Retina (tissue), 1 donor: ENCODE measurements around the gene HYAL3.
"Not testable (repeated sequence)": the region's sequence is repeated elsewhere in the genome, so short reads cannot be mapped to it uniquely, and the experiment has no call there.

Experiments
- DNase-seq: peaks from one replicate; pipeline ENCODE4 v3.0.0-alpha.2; 2016

The HYAL3 gene

DNA sequence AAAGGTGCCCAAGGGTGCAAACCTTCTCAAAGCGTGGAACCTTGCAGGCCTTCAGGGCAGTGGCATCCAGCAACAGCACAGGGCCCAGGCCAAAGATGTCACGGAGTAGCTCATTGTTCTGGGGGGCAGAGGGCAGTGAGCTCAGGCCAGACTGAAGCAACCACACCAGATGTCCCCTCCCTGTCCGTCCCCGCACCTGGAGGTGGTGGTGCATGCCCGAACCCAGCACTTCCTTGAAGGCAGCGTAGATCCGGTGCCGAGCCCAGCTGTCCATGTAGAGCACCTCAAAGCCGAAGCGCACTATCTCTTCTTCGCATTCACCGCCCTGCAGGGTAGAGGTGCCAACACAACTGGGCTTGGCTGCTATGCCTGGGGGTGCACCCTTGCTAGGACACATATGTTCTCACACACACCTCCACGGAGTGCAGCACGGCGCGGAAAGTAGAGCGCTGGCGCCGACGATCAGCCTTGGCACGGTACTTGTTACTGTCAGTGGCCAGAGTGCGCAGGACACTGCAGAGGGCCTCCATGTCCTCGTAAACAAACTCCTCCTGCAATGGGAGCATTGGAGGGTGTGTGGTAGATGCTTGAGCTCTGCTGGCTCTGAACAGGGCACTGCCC is 10.7 kb downstream of the HYAL3 start:
- DNase-seq, result no peak

DNA sequence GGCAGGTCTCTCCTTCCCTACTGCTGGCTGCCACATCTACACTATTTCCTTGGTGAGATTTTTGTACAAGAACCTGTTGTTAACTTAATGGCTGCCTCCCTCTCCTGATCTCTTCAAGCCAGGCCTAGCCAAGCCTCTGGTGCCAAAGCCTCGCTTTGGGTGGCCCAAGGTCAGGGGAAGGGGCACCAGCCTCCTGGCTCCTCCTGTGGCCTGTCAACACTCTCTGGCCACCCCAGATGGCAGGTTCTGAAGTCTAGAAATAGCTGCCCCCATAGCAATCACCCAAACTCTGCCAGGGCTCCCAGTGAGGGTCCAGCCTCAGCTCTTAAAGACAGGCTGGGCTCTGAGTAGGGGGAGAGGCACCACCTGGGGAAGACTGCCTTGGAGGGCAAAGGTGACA is 11.9 kb downstream of the HYAL3 start:
- DNase-seq, result no peak

DNA sequence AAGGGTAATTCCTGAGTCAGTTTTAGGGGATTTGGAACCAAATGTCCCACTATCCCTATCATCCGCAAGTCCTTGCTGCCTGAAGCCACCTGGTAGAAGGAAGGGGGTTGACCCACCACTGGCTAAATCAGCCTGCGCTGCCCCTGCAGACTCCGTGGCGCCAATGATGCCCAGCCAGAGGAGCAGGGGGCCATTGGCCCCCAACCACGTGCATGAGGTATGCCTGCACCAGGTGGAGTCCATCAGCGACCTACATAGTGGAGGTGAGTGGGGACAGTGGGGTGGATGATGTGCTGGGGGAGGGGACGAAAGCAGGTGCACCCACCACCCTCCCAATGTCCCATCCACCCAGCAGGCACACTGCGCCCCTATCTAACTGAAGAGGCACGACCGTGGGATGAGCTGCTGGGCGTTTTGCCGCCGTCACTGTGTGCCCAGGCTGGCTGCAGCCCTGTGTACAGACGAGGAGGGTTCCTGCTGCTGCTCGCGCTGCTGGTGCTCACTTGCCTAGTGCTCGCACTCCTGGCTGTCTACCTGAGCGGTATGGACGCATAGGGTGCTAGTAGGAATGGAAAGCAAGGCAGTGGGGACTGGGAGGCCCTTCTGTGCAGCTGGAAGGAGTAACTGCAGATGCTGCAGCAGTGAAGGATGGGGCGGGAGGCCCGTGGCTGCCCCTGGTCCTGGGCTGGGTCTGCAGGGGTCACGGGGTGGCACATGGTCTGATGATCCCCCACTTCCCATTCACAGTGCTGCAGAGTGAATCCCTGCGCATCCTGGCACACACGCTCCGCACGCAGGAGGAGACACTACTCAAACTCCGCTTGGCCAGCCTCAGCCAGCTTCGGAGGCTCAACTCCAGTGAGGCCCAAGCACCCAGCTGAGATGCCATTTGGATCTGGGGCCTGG is 12.6 kb downstream of the HYAL3 start:
- DNase-seq, result no peak

DNA sequence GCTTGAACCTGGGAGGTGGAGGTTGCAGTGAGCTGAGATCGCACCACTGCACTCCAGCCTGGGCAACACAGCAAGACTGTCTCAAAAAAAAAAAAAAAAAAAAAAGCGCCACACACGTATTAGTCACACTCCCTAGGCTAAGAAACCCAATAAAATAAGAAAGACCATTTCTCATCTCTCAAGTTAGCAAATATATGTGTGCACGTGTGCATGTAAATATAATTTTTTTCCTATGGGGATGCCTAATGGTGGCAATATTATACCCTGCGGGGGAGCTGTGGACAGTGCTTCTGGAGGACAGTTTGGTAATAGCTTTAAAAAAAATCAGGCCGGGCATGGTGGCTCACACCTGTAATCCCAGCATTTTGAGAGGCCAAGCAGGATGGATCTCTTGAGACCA is 15.1 kb downstream of the HYAL3 start:
- not testable (repeated sequence) for DNase-seq

DNA sequence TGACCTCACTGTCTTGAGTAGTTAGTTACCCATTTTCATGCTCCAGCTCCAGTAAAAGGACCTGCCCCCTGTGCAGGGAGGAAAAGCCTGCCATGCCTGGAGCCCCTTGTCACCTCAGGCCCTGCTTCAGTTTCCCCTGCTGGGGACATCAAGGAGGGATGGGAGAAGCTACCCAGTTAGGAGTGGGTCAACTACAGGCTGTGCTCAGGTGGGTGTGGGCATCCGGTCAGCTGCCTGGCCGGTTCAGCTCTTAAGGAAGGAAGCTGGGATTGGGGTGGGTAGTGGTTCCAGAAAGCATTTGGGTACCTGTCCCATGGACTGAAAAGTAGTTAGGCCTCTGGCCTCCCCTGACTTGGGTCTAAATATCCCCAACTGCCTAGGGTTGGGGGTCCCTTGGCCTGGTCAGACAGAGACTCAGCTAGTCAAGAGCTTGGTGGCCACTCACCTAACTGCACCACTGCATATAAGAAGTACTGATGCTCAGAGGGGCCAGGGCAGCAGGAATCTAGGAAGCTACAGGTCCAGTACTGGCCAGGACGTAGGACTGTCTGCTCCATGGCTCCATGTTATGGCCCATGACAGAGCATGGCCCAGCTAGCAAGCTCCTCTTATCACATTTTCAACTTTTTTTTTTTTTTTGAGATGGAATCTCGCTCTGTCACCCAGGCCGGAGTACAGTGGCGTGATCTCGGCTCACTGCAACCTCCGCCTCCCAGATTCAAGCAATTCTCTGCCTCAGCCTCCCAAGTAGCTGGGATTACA is 19.8 kb downstream of the HYAL3 start:
- no peak for DNase-seq

DNA sequence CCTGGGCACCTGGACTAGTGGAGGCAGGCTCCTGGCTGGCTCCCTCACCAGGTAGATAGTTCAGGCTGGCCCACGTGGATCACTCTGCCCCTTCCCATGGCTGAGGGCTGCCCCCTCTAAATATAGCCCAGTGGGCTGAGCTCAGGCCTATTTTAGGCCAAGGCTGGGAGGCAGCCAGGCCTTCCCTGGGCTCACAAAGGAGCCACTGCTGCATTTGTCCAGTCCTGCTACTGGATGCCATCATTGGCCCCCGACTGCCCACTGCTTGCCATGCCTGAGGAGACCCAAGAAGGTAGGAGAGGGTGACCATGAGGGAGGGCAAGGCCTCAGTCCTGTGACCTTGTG is 20.4 kb downstream of the HYAL3 start, which contains the start of gene LSMEM2:
Gene LSMEM2, plus strand, starts transcription at position 208 of the 345 bp plus-strand sequence. Its CDS starts 27 bp downstream, at position 235.
- DNase-seq, result no peak

DNA sequence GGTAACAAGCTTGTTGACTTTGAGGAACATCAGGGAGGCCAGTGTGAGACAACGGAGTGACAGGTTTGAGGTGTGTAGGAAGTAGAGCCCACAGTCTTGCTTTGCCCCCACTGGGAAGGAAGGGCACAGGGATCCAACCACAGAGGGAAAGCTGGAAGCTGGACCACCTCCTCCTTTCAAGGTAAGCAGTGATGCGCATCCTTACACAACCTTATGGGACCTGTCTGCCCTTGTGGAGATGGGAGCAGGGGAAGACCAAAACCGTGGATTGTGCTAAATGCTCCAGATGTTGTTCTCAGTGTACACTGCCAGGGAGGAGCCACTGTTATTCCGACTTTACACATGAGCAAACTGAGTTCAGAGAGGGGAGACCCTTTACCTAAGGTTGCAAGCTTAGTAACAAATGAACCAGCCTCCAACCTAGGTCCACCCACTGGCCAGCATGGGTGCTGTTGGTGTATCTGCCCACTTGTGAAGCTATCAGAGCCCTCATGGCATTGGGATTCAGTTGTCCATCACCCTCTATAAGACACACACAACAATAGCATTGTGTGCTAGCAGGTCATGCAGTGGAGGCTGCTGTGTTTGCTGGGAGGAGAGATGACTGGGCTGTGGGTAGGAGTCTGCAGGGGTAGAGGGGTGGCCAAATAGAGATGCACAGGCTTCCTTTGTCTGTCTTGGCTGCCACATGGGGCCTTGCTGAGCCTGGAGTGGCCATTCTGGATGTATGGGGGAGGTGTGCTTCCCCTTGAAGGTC is 20.9 kb downstream of the HYAL3 start:
- no peak for DNase-seq

DNA sequence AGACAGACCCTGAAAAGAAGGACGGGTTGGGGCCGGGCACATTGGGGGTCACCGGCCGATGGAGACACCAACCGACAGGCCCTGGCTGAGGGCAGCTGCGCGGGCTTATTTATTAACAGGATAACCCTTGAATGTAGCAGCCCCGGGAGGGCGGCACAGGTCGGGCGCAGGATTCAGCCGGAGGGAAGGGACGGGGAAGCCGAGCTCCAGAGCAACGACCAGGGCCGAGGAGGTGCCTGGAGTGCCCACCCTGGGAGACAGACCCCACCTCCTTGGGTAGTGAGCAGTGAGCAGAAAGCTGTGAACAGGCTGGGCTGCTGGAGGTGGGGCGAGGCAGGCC is 22.5 kb downstream of the HYAL3 start:
- DNase-seq, result no peak

DNA sequence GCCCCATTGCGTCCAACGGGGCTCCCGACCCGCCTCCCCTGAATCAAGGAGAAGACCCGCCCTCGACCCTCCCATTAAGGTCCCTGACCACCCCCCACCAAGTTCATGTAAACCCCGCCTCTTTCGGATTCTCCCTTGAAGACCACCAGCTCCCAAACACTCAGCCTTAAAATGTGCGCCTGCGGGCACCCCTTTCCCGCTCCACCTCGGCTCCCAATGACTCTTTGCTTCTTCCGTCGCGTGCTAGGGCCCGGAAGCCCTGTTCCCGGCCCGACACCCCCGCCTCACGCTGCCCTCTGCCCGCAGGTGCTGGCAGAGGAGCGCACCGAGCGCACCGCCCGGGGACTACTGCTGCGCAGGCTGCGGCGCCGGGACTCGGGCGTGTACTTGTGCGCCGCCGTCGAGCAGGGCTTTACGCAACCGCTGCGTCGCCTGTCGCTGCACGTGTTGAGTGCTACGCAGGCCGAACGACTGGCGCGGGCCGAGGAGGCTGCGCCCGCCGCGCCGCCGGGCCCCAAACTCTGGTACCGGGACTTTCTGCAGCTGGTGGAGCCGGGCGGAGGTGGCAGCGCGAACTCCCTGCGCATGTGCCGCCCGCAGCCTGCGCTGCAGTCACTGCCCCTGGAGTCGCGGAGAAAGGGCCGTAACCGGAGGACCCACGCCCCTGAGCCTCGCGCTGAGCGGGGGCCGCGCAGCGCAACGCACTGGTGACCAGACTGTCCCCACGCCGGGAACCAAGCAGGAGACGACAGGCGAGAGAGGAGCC is 23.0 kb downstream of the HYAL3 start:
- no peak for DNase-seq

DNA sequence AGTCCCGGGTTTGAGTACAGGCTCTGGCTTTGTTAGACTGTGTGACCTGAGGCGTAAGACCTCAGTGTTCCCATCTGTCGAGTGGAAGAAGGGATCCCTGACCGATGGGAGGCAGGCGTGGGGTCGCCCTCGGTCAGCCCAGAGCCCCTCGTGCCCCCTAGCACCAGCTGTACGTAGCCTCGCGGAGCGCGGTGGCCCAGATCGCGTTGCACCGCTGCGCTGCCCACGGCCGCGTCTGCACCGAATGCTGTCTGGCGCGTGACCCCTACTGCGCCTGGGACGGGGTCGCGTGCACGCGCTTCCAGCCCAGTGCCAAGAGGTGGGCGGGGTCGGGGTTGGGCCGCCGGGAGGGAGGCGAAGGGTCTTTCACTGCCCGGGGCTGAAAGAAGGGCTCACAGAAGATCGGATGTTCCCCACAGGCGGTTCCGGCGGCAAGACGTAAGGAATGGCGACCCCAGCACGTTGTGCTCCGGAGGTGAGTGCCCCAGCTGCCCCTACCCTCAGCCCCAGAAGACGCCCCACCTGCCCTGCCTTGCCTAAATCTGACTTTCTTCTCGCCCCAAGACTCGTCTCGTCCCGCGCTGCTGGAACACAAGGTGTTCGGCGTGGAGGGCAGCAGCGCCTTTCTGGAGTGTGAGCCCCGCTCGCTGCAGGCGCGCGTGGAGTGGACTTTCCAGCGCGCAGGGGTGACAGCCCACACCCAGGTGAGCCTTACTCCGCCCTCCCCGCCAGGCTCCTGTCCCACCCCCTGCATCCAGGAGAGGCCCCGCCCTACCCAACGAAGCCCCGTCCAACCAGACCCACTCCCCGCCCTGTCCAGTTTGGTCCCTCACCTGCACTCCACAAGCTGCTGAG is 23.8 kb downstream of the HYAL3 start:
- peak; percentile 71 for DNase-seq

DNA sequence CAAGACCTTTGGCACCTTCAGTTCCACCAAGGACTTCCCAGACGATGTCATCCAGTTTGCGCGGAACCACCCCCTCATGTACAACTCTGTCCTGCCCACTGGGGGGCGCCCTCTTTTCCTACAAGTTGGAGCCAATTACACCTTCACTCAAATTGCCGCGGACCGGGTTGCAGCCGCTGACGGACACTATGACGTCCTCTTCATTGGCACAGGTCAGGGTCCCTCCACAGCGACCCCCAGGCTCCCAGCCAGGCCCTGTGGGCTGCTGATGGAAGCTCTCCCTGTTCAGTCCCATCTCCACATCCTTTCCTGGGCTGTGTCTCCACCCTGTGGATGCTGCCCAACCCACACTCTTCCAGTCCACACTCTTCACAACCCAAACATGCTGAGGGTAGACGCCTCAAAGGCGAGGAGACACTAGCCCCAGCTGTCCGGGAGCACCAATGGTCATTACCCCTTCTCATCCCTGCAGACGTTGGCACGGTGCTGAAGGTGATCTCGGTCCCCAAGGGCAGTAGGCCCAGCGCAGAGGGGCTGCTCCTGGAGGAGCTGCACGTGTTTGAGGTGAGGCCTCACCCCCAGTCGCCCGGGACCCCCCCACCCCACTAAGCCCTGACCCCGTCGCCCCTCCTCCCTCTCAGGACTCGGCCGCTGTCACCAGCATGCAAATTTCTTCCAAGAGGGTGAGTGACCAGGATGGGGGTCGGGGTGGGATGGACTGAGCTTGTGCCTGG is 24.7 kb downstream of the HYAL3 start:
- DNase-seq, result peak; percentile 58

DNA sequence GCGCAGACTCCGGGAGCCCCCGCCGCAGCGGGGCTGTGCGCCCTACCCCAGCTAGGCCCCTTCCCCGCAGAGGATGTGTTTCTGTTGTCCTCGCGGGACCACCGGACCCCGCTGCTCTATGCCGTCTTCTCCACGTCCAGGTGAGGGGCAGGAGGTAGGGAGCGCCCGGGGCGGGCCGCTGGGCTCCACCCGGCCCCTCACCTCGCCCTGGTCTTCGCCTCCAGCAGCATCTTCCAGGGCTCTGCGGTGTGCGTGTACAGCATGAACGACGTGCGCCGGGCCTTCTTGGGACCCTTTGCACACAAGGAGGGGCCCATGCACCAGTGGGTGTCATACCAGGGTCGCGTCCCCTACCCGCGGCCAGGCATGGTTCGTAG is 25.5 kb downstream of the HYAL3 start:
- DNase-seq, result no peak

DNA sequence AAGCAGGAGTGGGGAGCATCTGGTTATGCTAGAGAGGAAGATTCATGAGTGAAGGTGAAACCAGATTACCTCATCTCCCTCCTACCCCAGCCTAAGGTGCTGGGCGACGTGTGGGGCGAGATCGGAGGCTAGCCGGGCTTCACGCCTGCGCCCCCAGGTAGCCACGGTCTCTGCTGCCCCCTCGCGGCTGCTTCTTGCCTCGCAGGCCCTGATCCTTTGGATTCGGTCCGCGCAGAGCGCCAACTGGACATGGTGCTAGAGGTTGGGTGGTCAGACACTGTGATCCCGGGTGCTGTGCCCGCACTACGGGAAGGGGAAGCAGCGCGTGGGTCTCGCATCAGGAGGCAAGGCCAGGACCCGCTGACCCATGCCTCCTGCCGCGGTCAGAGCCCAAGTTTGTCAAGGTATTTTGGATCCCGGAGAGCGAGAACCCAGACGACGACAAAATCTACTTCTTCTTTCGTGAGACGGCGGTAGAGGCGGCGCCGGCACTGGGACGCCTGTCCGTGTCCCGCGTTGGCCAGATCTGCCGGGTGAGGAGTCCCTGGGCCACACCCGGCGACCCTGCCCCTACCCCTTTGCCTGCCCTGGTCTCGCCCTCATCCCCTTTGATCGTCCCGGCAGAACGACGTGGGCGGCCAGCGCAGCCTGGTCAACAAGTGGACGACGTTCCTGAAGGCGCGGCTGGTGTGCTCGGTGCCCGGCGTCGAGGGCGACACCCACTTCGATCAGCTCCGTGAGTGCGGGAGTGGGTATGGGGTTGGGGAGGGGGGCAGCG is 26.1 kb downstream of the HYAL3 start:
- peak; percentile 94 for DNase-seq

DNA sequence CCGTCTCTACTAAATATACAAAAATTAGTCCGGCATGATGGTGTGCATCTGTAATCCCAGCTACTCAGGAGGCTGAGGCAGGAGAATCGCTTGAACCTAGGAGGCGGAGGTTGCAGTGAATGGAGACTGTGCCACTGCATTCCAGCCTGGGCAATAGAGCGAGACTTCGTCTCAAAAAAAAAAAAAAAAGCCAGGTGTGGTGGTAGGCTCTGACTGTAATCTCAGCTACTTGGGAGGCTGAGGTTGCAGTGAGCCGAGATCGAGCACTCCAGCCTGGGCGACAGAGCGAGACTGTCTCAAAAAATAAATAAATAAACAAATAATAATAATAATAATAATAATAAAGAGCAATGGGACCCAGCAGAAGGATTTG is 26.7 kb downstream of the HYAL3 start:
- DNase-seq, result not testable (repeated sequence)

DNA sequence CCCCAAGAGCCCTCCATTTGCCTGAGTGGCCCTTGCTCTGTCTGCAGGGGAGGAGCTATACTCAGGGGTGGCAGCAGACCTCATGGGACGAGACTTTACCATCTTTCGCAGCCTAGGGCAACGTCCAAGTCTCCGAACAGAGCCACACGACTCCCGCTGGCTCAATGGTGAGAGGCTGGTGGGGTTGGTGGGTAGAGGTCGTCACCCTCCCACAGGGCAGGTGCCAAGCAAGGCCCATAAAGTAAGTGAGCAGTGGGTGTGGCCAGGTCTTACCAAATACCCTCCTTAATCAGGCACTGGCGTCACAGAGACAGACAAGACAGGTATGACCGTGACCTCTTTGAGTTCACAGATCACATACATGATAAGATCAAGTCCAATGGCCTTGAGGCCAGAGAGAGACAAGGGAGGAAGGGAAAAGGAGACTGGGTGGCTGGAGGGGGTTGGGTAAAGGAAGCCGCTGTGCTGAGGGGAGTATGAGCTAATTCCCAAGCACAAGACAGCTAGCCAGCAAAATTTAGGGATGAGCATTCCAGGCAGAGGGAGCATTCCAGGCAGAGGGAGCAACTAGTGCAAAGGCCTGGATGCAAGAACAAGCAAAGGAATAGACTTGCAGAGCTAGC is 27.8 kb downstream of the HYAL3 start:
- no peak for DNase-seq

DNA sequence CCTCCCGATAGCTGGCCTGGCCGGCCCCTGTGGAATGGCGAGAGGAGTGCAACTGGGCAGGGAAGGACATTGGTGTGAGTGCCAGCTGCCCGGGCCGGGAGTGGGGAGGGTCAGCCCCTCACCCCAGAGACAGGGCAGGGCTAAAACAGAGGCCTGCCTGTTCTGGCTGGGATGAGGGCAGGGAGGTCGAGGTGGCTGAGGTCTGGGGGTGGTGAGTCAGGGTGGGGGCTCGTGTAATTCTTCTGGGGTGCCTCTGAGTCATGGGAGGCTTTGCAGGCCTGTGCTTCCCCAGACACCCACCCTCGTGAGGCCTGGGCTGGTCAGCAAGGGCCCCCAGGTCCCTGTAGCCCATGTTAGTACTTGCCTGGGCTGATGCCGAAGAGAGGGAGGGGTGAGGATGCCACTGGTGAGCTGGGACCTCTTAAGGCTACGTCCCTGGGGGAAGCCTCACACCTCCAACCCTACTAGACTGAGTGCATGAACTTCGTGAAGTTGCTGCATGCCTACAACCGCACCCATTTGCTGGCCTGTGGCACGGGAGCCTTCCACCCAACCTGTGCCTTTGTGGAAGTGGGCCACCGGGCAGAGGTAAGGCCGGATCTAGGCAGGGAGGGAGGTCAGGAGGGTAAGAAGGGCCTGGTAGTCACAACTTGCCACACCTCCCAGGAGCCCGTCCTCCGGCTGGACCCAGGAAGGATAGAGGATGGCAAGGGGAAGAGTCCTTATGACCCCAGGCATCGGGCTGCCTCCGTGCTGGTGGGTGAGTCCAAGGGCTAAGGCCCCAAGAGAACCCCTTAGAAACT is 28.6 kb downstream of the HYAL3 start:
- DNase-seq, result no peak

DNA sequence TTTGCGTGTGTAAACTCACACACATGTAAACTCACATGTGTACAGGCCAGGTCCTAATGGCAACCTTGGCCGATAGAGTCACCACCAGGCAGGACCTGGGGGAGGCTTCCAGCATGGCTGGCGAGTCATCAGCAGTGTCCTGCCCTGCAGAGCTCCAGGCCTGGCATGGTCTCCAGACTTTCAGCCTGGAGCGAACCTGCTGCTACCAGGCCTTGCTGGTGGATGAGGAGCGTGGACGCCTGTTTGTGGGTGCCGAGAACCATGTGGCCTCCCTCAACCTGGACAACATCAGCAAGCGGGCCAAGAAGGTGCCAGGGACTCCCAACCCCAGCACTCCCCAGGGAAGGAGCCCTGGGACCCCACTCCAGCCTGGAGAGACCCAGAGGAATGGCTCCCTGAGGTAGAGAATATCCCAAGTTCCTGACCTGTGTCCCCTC is 29.2 kb downstream of the HYAL3 start:
- no peak for DNase-seq

DNA sequence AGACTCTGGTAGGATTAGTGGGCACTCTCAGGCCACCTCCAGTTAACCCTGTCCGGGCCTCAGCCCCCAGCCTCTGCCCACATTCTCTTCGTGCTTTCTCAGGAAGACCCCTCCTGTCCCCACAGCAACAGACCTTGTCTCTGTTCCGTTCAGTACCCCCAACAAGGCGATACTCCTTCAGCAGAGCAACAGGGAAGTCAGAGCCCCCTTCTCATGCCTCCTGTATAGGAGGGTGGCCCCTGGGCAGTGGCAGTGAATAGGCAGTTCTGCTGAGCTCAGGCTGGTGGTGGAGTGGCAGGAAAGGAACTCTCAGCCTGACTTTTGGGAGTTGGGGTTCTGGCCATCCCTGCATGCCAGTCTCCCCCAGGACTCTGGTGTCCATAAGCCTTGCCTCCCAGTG is 29.7 kb downstream of the HYAL3 start:
- DNase-seq, result no peak
